Mucosa of descending colon (tissue), 3 donors: ENCODE results near the gene CLIC5. TPM values are rescaled to one million over a fixed set of nuclear protein-coding genes. Genes with fewer than 3 reads are reported as not detected.

Experiments used
- ATAC-seq: fragments of 200-7000 bp; cut with Tn5 transposase; one replicate; pipeline ENCODE4 v1.9.1; 2020; ENCODE audit warnings: mild to moderate bottlenecking, moderate library complexity
- DNase-seq, 3 donors: peaks; one replicate each; pipeline ENCODE4 v3.0.0-alpha.2; 2020
- H3K36me3 ChIP-seq: fragments of 200-600 bp; one replicate; pipeline ENCODE4 v1.8.0; 2021; ENCODE audit warnings: low read depth, mild to moderate bottlenecking
- H3K4me1 ChIP-seq: fragments of 200-600 bp; one replicate; pipeline ENCODE4 v1.8.0; 2021; ENCODE audit warnings: low read depth, mild to moderate bottlenecking
- H3K4me3 ChIP-seq: fragments of 200-600 bp; one replicate; pipeline ENCODE4 v1.8.0; 2021; ENCODE audit warnings: mild to moderate bottlenecking
- H3K9me3 ChIP-seq: fragments of 200-600 bp; one replicate; pipeline ENCODE4 v1.8.0; 2021; ENCODE audit warnings: mild to moderate bottlenecking
- CTCF ChIP-seq: fragments of 200-600 bp; IDR thresholded peaks from one replicate; pipeline ENCODE4 v1.8.0; 2022; ENCODE audit warnings: antibody characterized with exemption, mild to moderate bottlenecking
- intact Hi-C, 2 donors: fragments of 100-400 bp; cut with DNase I in 1 of 2; cut with micrococcal nuclease in 1 of 2; formaldehyde crosslinking; loops; one replicate each; pipeline versions ENCODE4 v1.11.0 to v1.11.1; 2022; cut with DNase I, micrococcal nuclease
- total RNA-seq, 3 donors: library from RNA; stranded (reverse); fragmentation: NEBNext Ultra II Directional in 2 of 3; extraction: Animal tissue kit (Norgen Biotek cat#: 25700) in 2 of 3; gene quantifications; one replicate each; pipeline versions ENCODE4 v1.2.1 to v1.2.4, GENCODE V29; 2021 to 2023
- donor health status: DM: no; HTN: no; CAD: no; lungs with moderate emphysema.
- donor health status: DM: no; HTN: no; CAD: no.
- donor health status: DM: no; HTN: yes; CAD: no.

Gene CLIC5
- total RNA-seq, 3 donors from 2014 or later: 149 to 242 (median 215) TPM

- Histone ChIP-seq H3K4me1 (no peaks in the 10 kb centered on the region), H3K36me3 (no peaks in the 10 kb centered on the region), H3K4me3 (no peak overlapping the region), H3K9me3 (no peaks in the 10 kb centered on the region)
- ATAC-seq: no peak
- TF ChIP-seq CTCF: no peak
- intact Hi-C loops: no loop called here
- no peak for DNase-seq
Measured at GRCh38 chr6:45881705-45882467, 133.8 kb downstream of the CLIC5 start.

- DNase-seq (no peak), ATAC-seq (no peak)
- no peak overlapping the region for H3K4me3 ChIP-seq
- no peak for TF ChIP-seq CTCF
- H3K36me3 ChIP-seq: no peaks in the 10 kb centered on the region
- H3K9me3 ChIP-seq: no peaks in the 10 kb centered on the region
- intact Hi-C loops: no loop called here
- H3K4me1 ChIP-seq: no peaks in the 10 kb centered on the region
Measured at GRCh38 chr6:45880676-45881075, 135.0 kb downstream of the CLIC5 start.

GRCh38 chr6:45880159-45880558 lies 135.5 kb downstream of the CLIC5 start:
- TF ChIP-seq CTCF: no peak
- intact Hi-C loops: no loop called here
- DNase-seq: no peak

GRCh38 chr6:45877970-45878590 lies 137.6 kb downstream of the CLIC5 start:
- Histone ChIP-seq H3K4me1 (no peaks in the 10 kb centered on the region), H3K4me3 (no peak overlapping the region), H3K9me3 (no peaks in the 10 kb centered on the region), H3K36me3 (no peaks in the 10 kb centered on the region)
- intact Hi-C loops: no loop called here
- DNase-seq (no peak), ATAC-seq (no peak)
- no peak for TF ChIP-seq CTCF

More at GRCh38 chr6:45880159-45880558, 135.5 kb downstream of the CLIC5 start:
- ATAC-seq: peak; percentile 47
- H3K4me3 ChIP-seq: no peak overlapping the region
- H3K36me3 ChIP-seq: no peaks in the 10 kb centered on the region
- no peaks in the 10 kb centered on the region for H3K9me3 ChIP-seq
- H3K4me1 ChIP-seq: no peaks in the 10 kb centered on the region

GRCh38 chr6:45872827-45873365 lies 142.8 kb downstream of the CLIC5 start:
- no peaks in the 10 kb centered on the region for H3K9me3 ChIP-seq
- no peak for TF ChIP-seq CTCF
- no peak overlapping the region for H3K4me3 ChIP-seq
- no peak for DNase-seq
- no peak for ATAC-seq
- H3K36me3 ChIP-seq: no peaks in the 10 kb centered on the region
- intact Hi-C loops: no loop called here
- no peaks in the 10 kb centered on the region for H3K4me1 ChIP-seq
